ENCODE data around the gene SIRPA.

- no peak for TF ChIP-seq POLR2A (IDR thresholded peaks at IDR 0.05)
- no peak for TF ChIP-seq CTCF (IDR thresholded peaks at IDR 0.05)
Measured at GRCh38 chr20:1866834-1867233, 28.4 kb upstream of the SIRPA start.
